Body of pancreas (tissue), 4 donors: ENCODE measurements around the gene RNF151. TPM values are rescaled to one million over a fixed set of nuclear protein-coding genes. Genes with fewer than 3 reads are reported as not detected.
"Not testable (repeated sequence)": the region's sequence is repeated elsewhere in the genome, so short reads cannot be mapped to it uniquely, and the experiment has no call there.

Source experiments
- ATAC-seq: fragments of 150-250 bp; one replicate; pipeline ENCODE4 v1.9.1; 2016
- DNase-seq, 4 donors: peaks; one replicate each; pipeline ENCODE4 v3.0.0-alpha.2; 2019
- H3K27ac ChIP-seq, 4 donors: fragments of 200-600 bp; sonication (generic); 1 replicate in 3 of 4; 2 replicates in 1 of 4; pipeline versions ENCODE4 v1.5.1 to v1.6.1; 2016 to 2019; ENCODE audit warnings: mild to moderate bottlenecking in 1 of 4, mixed read lengths in 1 of 4, moderate library complexity in 1 of 4
- H3K27me3 ChIP-seq, 2 donors: fragments of 200-600 bp; sonication (generic); one replicate each; pipeline ENCODE4 v1.6.0; 2016; ENCODE audit warnings: mild to moderate bottlenecking in 1 of 2
- H3K36me3 ChIP-seq, 2 donors: fragments of 200-600 bp; sonication (generic); replicated peaks in 1 of 2; 2 replicates each; pipeline ENCODE4 v1.5.1; 2016; ENCODE audit warnings: low read depth in 2 of 2; ENCODE audit not compliant: insufficient read depth in 1 of 2
- H3K4me1 ChIP-seq: fragments of 200-600 bp; sonication (generic); one replicate; pipeline ENCODE4 v1.6.0; 2016
- H3K4me3 ChIP-seq, 2 donors: fragments of 200-600 bp; sonication (generic); 1 replicate in 1 of 2; 2 replicates in 1 of 2; pipeline ENCODE4 v1.5.1; 2016 to 2019
- H3K9me3 ChIP-seq, 3 donors: fragments of 200-600 bp; sonication (generic); 1 replicate in 2 of 3; 2 replicates in 1 of 3; pipeline ENCODE4 v1.5.1; 2016
- CTCF ChIP-seq, 7 experiments: fragments of 450-650 bp in 4 of 7; fragments of 200-600 bp in 3 of 7; sonication (generic) in 3 of 7; IDR thresholded peaks; one replicate each; pipeline ENCODE4 v1.5.1; 2016 to 2019; ENCODE audit warnings: antibody characterized with exemption in 7 of 7
- POLR2A ChIP-seq, 3 donors: fragments of 450-650 bp; IDR thresholded peaks; one replicate each; pipeline ENCODE4 v1.6.1; 2016; ENCODE audit warnings: antibody characterized with exemption in 3 of 3, mild to moderate bottlenecking in 2 of 3
- WGBS, 2 donors: methylation state at CpG; one replicate each; pipeline ENCODE4 v1.1.5; 2017; 5-methylcytosine and 5-hydroxymethylcytosine counted together
- intact Hi-C: fragments of 100-400 bp; cut with DNase I; formaldehyde crosslinking; loops from one replicate; pipeline ENCODE4 v1.15.1; 2023
- total RNA-seq, 2 donors: library from RNA; depleted of rRNA; stranded (reverse); fragments of >200 nt; gene quantifications; one replicate each; pipeline ENCODE4 v1.1.0, GENCODE V29; 2016

Gene RNF151
- total RNA-seq, 2 donors from 2014 or later, result not detected

- Histone ChIP-seq H3K9me3 (no peaks in the 10 kb centered on the region), H3K27ac (peak overlapping the region in 3 of 4 donors; percentile 15 to 85 (median 75)), H3K4me3 (no peak overlapping the region), H3K36me3 (peaks cover 4 to 8% of the 10 kb centered on the region in 2 donors), H3K27me3 (no peaks in the 10 kb centered on the region), H3K4me1 (peaks cover 50% of the 10 kb centered on the region)
- WGBS, 2 donors, result 37 to 38% methylated on average over 20 of the region's 20 CpGs
- TF ChIP-seq POLR2A (IDR thresholded peaks at IDR 0.05) (peak in 2 of 3 donors; percentile 30 to 38), CTCF (IDR thresholded peaks at IDR 0.05) (no peak)
- ATAC-seq (no peak), DNase-seq (peak in 2 of 4 donors; percentile 20 to 46)
- intact Hi-C loops, result no loop called here
Measured at GRCh38 chr16:1960665-1961630, 5.7 kb upstream of the RNF151 start.

- intact Hi-C loops, result no loop called here
- TF ChIP-seq POLR2A (IDR thresholded peaks at IDR 0.05) (no peak), CTCF (IDR thresholded peaks at IDR 0.05) (no peak)
- Histone ChIP-seq H3K27ac (no peak overlapping the region), H3K36me3 (peaks cover 4 to 8% of the 10 kb centered on the region in 2 donors), H3K4me3 (no peak overlapping the region), H3K9me3 (no peaks in the 10 kb centered on the region), H3K4me1 (peaks cover 50% of the 10 kb centered on the region), H3K27me3 (no peaks in the 10 kb centered on the region)
- DNase-seq (no peak), ATAC-seq (no peak)
- WGBS, 2 donors, result 44 to 45% methylated on average over 4 to 6 of the region's 6 CpGs
Measured at GRCh38 chr16:1961651-1962067, 5.0 kb upstream of the RNF151 start.

- peak overlapping the region in 1 of 2 donors; percentile 68 for H3K4me3 ChIP-seq
- H3K27ac ChIP-seq, result peak overlapping the region in 3 of 4 donors; percentile 3 to 97 (median 21)
- ATAC-seq, H3K36me3 ChIP-seq, intact Hi-C loops, H3K27me3 ChIP-seq, DNase-seq, H3K9me3 ChIP-seq: not testable (repeated sequence)
- H3K4me1 ChIP-seq, result peaks cover 50% of the 10 kb centered on the region
- 72 to 80% methylated on average over 14 to 33 of the region's 37 CpGs for WGBS, 2 donors
Measured at GRCh38 chr16:1962161-1963153, 4.2 kb upstream of the RNF151 start.

GRCh38 chr16:1963806-1964505, 2.7 kb upstream of the RNF151 start:
- peaks cover 4 to 8% of the 10 kb centered on the region in 2 donors for H3K36me3 ChIP-seq
- DNase-seq, result peak in 2 of 4 donors; percentile 50 to 59
- no peaks in the 10 kb centered on the region for H3K9me3 ChIP-seq
- TF ChIP-seq CTCF (IDR thresholded peaks at IDR 0.05) (peak in 3 of 7 experiments; percentile 15 to 30 (median 15)), POLR2A (IDR thresholded peaks at IDR 0.05) (no peak)
- intact Hi-C loops, result no loop called here
- 5 to 22% methylated on average over 26 to 42 of the region's 44 CpGs for WGBS, 2 donors
- H3K4me3 ChIP-seq, result peak overlapping the region; percentile 20 to 68
- peak overlapping the region; percentile 90 to 97 (median 95) for H3K27ac ChIP-seq
- no peaks in the 10 kb centered on the region for H3K27me3 ChIP-seq
- peak; percentile 23 for ATAC-seq
- H3K4me1 ChIP-seq, result peaks cover 46% of the 10 kb centered on the region
